GM12878 (cell line): ENCODE results near the gene VSIG8. TPM values are rescaled to one million over a fixed set of nuclear protein-coding genes. Genes with fewer than 3 reads are reported as not detected.

Experiments
- ATAC-seq: fragments of 200-7000 bp; cut with Tn5 transposase; 3 replicates; pipeline ENCODE4 v1.9.1; 2020; ENCODE audit warnings: mild to moderate bottlenecking, moderate library complexity
- BruUV-seq: library from RNA; stranded (reverse); fragments of 400-500 nt; replicated peaks from 2 replicates; lab custom pipeline; 2021; lab: Mats Ljungman, UMichigan
- CTCF ChIA-PET: fragments of 300-600 bp; sonication (Branson Sonifier 250); formaldehyde crosslinking; extraction: SDS; loops from one replicate; lab custom pipeline; 2021; ENCODE audit warnings: inconsistent platforms; lab: Yijun Ruan, JAX
- POLR2A ChIA-PET: fragments of 350-600 bp; formaldehyde crosslinking; extraction: SDS; loops from one replicate; lab custom pipeline; 2021; ENCODE audit warnings: inconsistent platforms; lab: Charles Lee
- RAD21 ChIA-PET: fragments of 300-600 bp; sonication (Branson Sonifier 250); formaldehyde crosslinking; loops from one replicate; lab custom pipeline; 2023; ENCODE audit warnings: antibody characterized with exemption; ENCODE audit not compliant: unreplicated experiment; lab: Charles Lee
- SMC1A ChIA-PET: fragments of 300-600 bp; sonication (Branson Sonifier 250); formaldehyde crosslinking; loops from one replicate; lab custom pipeline; 2023; ENCODE audit not compliant: unreplicated experiment, uncharacterized antibody; lab: Charles Lee
- DNase-seq: peaks from one replicate; pipeline ENCODE4 v3.0.0-alpha.2; 2011; ENCODE audit warnings: low read depth, low spot score
- FAIRE-seq: peaks from 3 replicates; lab custom pipeline; 2011; peaks lifted over from hg19 to GRCh38; lab: Jason Lieb, UNC
- H2AFZ ChIP-seq: 2 replicates; pipeline ENCODE4 v1.6.0; 2011; ENCODE audit warnings: low read depth, low read length, control low read depth; ENCODE audit not compliant: control insufficient read depth
- H3K27ac ChIP-seq: 2 replicates; pipeline ENCODE4 v1.5.1; 2011; ENCODE audit warnings: control low read depth; ENCODE audit not compliant: control insufficient read depth, insufficient read depth
- H3K27me3 ChIP-seq, 2 experiments: replicated peaks in 1 of 2; 2 replicates each; pipeline versions ENCODE4 v1.6.0 to v1.6.1; 2011; ENCODE audit warnings: low read length in 1 of 2; ENCODE audit not compliant: control insufficient read depth in 2 of 2, insufficient read depth in 2 of 2
- H3K36me3 ChIP-seq, 2 experiments: 2 replicates each; pipeline ENCODE4 v1.5.1; 2011; ENCODE audit warnings: low read length in 1 of 2; ENCODE audit not compliant: control insufficient read depth in 2 of 2, insufficient read depth in 2 of 2
- H3K4me1 ChIP-seq: 2 replicates; pipeline ENCODE4 v1.6.1; 2011; ENCODE audit warnings: mild to moderate bottlenecking, low read length, moderate library complexity, mixed read lengths; ENCODE audit not compliant: control insufficient read depth, insufficient read depth
- H3K4me2 ChIP-seq: 2 replicates; pipeline ENCODE4 v1.6.0; 2011; ENCODE audit warnings: control low read depth; ENCODE audit not compliant: control insufficient read depth, insufficient read depth
- H3K4me3 ChIP-seq: fragments of 200-600 bp; sonication (generic); 2 replicates; pipeline ENCODE4 v1.5.1; 2016
- H3K79me2 ChIP-seq: 2 replicates; pipeline ENCODE4 v1.6.0; 2011; ENCODE audit warnings: low read length; ENCODE audit not compliant: control insufficient read depth, insufficient read depth
- H3K9ac ChIP-seq: 2 replicates; pipeline ENCODE4 v1.8.0; 2011; ENCODE audit warnings: low read length, control low read depth, mixed read lengths; ENCODE audit not compliant: control insufficient read depth, insufficient read depth
- H3K9me3 ChIP-seq: replicated peaks from 3 replicates; pipeline ENCODE4 v1.5.1; 2011; ENCODE audit warnings: mild to moderate bottlenecking, low read length; ENCODE audit not compliant: control insufficient read depth, insufficient read depth
- H4K20me1 ChIP-seq: 2 replicates; pipeline ENCODE4 v1.6.0; 2011; ENCODE audit not compliant: control insufficient read depth, insufficient read depth
- CHD2 ChIP-seq: IDR thresholded peaks from 2 replicates; pipeline ENCODE4 v1.6.1; 2011; ENCODE audit warnings: low read depth, low read length, improper control_type of control experiment, borderline replicate concordance
- CHD4 ChIP-seq: fragments of 200-600 bp; sonication (generic); IDR thresholded peaks from 2 replicates; pipeline ENCODE4 v1.6.1; 2016; ENCODE audit warnings: mild to moderate bottlenecking
- EGR1 ChIP-seq, 2 experiments: IDR thresholded peaks; 1 replicate in 1 of 2; 2 replicates in 1 of 2; pipeline ENCODE4 v1.6.1; 2011 to 2012; ENCODE audit warnings: low read depth in 2 of 2, low read length in 2 of 2, borderline replicate concordance in 1 of 2, mild to moderate bottlenecking in 1 of 2, moderate library complexity in 1 of 2
- MEF2A ChIP-seq: IDR thresholded peaks from 2 replicates; pipeline ENCODE4 v1.6.1; 2011; ENCODE audit warnings: low read depth, mild to moderate bottlenecking, low read length, moderate library complexity; ENCODE audit not compliant: insufficient read depth
- POLR2AphosphoS2 ChIP-seq: IDR thresholded peaks from 2 replicates; pipeline ENCODE4 v1.6.1; 2011; ENCODE audit warnings: low read depth, mild to moderate bottlenecking, low read length, improper control_type of control experiment, moderate library complexity
- RAD51 ChIP-seq: fragments of 450-650 bp; IDR thresholded peaks from 2 replicates; pipeline ENCODE4 v1.6.1; 2016; ENCODE audit warnings: moderate library complexity, mild to moderate bottlenecking, inconsistent platforms
- STAT1 ChIP-seq: fragments of 450-650 bp; conservative IDR thresholded peaks from 2 replicates; pipeline ENCODE4 v1.6.1; 2014; ENCODE audit warnings: antibody characterized with exemption, mild to moderate bottlenecking
- WRNIP1 ChIP-seq: IDR thresholded peaks from 2 replicates; pipeline ENCODE4 v1.6.1; 2011; ENCODE audit warnings: low read depth, low read length, improper control_type of control experiment, borderline replicate concordance
- YBX1 ChIP-seq: fragments of 450-650 bp; IDR thresholded peaks from 2 replicates; pipeline ENCODE4 v1.6.1; 2016; ENCODE audit warnings: antibody characterized with exemption
- ZNF24 ChIP-seq: fragments of 450-650 bp; IDR thresholded peaks from 2 replicates; pipeline ENCODE4 v1.6.1; 2017; ENCODE audit warnings: antibody characterized with exemption, mild to moderate bottlenecking
- WGBS: methylation state at CpG from one replicate; pipeline ENCODE4 v1.1.6; 2016; ENCODE audit warnings: low lambda C conversion rate; ENCODE audit not compliant: insufficient replicate concordance, insufficient coverage; ENCODE audit errors: missing lambda C conversion rate; 5-methylcytosine and 5-hydroxymethylcytosine counted together
- in situ Hi-C: fragments of 300-500 bp; cut with MboI; formaldehyde crosslinking; loops from 9 replicates; pipeline ENCODE4 v1.14.3; 2018; ENCODE audit warnings: mixed read lengths
- intact Hi-C: fragments of 100-400 bp; cut with micrococcal nuclease; formaldehyde crosslinking; loops from one replicate; pipeline ENCODE4 v1.14.2; 2022; ENCODE audit not compliant: unreplicated experiment
- polyA plus RNA-seq, 11 experiments: library from polyadenylated mRNA; depleted of rRNA in 4 of 11; unstranded in 6 of 11; stranded (reverse) in 5 of 11; fragments of >200 nt; fragmentation: Nextera tagmentation in 4 of 11; fragmentation: Illumina TruSeq in 1 of 11; extraction: Ambion mirVana in 4 of 11; extraction: Trizol in 1 of 11; gene quantifications; 1 replicate in 1 of 11; 2 replicates in 10 of 11; pipeline versions ENCODE4 v1.2.1 to v1.2.3, GENCODE V29; 2011 to 2016; ENCODE audit warnings: inconsistent platforms in 2 of 11, missing spikeins in 2 of 11, low read depth in 1 of 11
- total RNA-seq, 4 experiments: library from RNA; depleted of rRNA in 3 of 4; stranded (reverse); fragments of >200 nt in 3 of 4; fragmentation: Illumina TruSeq in 1 of 4; extraction: Trizol in 1 of 4; gene quantifications; 2 replicates each; pipeline versions ENCODE4 v1.2.1 to v1.2.3, GENCODE V29; 2013 to 2021
- TF ChIP-seq, protein P1 (sequence below): fragments of 450-650 bp; IDR thresholded peaks from 2 replicates; pipeline ENCODE4 v1.6.1; 2017; ENCODE audit warnings: low read depth, mild to moderate bottlenecking, moderate library complexity
- TF ChIP-seq, protein P2 (sequence below): IDR thresholded peaks from 2 replicates; pipeline ENCODE4 v1.6.1; 2012; ENCODE audit warnings: low read length, inconsistent platforms
- TF ChIP-seq, protein P3 (sequence below): fragments of 450-650 bp; IDR thresholded peaks from 2 replicates; pipeline ENCODE4 v1.6.1; 2016; ENCODE audit warnings: mild to moderate bottlenecking

The VSIG8 gene
- total and polyA plus RNA-seq, 10 of the 15 experiments (the other 5 are each of a cell fraction or from before 2014, with no cell fraction given), result not detected

DNA sequence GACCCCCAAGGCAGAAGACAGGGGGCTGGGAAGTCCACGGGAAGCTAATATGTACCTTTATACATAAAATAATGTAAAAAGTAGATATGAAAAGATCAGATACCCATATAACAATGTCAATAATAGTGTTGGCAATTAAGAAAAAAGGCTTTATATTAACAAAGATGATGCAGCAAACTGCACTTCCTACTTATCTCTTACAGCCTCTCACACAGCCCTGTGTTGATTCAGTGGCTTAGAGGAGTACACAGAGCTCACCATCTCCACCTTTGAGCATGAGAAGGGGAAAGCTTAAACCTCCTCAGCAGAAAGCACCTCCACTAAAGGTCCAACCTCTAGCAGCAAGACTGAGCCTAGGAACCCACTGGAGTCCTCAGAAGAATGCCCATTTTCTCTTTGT is 7.2 kb upstream of the VSIG8 start:
- 0% methylated on average over 1 of the region's 1 CpG for WGBS
- Histone ChIP-seq H3K36me3 (no peaks in the 10 kb centered on the region), H3K9me3 (no peaks in the 10 kb centered on the region), H3K4me3 (no peak overlapping the region), H3K27me3 (no peaks in the 10 kb centered on the region; a peak in 2 of 4 replicates), H3K27ac (no peak overlapping the region), H2AFZ (no peak overlapping the region), H4K20me1 (no peaks in the 10 kb centered on the region), H3K4me2 (no peak overlapping the region), H3K79me2 (no peaks in the 10 kb centered on the region), H3K9ac (no peak overlapping the region), H3K4me1 (no peaks in the 10 kb centered on the region)
- DNase-seq (no peak), ATAC-seq (no peak), FAIRE-seq (no peak)
- ChIA-PET SMC1A (no interaction called here), RAD21 (no interaction called here), CTCF (interaction anchor here (1.5 kb wide), 1 partner anchor 23 kb away, joined by 4 read pairs; no protein-coding TSS in a partner anchor), POLR2A (no interaction called here)
- no TSS peak for BruUV-seq
- TF ChIP-seq, protein P1, sequence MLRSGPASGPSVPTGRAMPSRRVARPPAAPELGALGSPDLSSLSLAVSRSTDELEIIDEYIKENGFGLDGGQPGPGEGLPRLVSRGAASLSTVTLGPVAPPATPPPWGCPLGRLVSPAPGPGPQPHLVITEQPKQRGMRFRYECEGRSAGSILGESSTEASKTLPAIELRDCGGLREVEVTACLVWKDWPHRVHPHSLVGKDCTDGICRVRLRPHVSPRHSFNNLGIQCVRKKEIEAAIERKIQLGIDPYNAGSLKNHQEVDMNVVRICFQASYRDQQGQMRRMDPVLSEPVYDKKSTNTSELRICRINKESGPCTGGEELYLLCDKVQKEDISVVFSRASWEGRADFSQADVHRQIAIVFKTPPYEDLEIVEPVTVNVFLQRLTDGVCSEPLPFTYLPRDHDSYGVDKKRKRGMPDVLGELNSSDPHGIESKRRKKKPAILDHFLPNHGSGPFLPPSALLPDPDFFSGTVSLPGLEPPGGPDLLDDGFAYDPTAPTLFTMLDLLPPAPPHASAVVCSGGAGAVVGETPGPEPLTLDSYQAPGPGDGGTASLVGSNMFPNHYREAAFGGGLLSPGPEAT, result no peak
- TF ChIP-seq CHD2 (no peak), ZNF24 (no peak), CHD4 (no peak), RAD51 (no peak), MEF2A (no peak), WRNIP1 (no peak), EGR1 (IDR thresholded peaks at IDR 0.05; ENCODE audit: borderline replicate concordance in 1 of 2, low read depth in 2 of 2, low read length in 2 of 2) (no peak), STAT1 (no peak), YBX1 (no peak), POLR2AphosphoS2 (no peak)
- TF ChIP-seq, protein P2, sequence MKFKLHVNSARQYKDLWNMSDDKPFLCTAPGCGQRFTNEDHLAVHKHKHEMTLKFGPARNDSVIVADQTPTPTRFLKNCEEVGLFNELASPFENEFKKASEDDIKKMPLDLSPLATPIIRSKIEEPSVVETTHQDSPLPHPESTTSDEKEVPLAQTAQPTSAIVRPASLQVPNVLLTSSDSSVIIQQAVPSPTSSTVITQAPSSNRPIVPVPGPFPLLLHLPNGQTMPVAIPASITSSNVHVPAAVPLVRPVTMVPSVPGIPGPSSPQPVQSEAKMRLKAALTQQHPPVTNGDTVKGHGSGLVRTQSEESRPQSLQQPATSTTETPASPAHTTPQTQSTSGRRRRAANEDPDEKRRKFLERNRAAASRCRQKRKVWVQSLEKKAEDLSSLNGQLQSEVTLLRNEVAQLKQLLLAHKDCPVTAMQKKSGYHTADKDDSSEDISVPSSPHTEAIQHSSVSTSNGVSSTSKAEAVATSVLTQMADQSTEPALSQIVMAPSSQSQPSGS, result no peak
- TF ChIP-seq, protein P3, sequence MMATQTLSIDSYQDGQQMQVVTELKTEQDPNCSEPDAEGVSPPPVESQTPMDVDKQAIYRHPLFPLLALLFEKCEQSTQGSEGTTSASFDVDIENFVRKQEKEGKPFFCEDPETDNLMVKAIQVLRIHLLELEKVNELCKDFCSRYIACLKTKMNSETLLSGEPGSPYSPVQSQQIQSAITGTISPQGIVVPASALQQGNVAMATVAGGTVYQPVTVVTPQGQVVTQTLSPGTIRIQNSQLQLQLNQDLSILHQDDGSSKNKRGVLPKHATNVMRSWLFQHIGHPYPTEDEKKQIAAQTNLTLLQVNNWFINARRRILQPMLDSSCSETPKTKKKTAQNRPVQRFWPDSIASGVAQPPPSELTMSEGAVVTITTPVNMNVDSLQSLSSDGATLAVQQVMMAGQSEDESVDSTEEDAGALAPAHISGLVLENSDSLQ, result no peak
- in situ Hi-C loops (no loop called here), intact Hi-C loops (no loop called here)
